ENCODE data around the gene TDRD6.
"Not testable (repeated sequence)": the region's sequence is repeated elsewhere in the genome, so short reads cannot be mapped to it uniquely, and the experiment has no call there.

Gene TDRD6

DNA sequence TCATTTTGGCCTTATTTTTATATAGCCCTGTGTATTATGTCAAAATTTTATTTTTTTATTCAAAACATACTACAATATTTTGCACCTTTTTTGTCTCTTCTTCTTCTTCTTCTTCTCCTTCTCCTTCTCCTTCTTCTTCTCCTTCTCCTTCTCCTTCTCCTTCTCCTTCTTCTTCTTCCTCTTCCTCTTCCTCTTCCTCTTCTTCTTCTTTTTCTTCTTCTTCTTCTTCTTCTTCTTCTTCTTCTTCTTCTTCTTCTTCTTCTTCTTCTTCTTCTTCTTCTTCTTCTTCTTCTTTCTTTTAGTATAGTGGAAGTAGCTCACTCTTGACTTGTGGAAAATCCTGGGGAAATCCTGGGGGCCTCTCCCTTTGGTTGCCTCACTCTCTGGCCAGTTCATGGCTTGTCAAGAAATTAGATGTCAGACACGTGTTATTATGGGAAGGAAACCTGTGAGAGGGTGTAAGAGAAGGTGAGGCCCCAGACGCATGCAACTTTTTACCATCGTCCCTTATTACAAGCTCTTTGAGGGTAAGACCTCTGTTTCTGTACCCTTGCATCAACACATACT lies 56.6 kb downstream of the TDRD6 start:
- DNase-seq (ENCODE audit: low spot score), result not testable (repeated sequence)

DNA sequence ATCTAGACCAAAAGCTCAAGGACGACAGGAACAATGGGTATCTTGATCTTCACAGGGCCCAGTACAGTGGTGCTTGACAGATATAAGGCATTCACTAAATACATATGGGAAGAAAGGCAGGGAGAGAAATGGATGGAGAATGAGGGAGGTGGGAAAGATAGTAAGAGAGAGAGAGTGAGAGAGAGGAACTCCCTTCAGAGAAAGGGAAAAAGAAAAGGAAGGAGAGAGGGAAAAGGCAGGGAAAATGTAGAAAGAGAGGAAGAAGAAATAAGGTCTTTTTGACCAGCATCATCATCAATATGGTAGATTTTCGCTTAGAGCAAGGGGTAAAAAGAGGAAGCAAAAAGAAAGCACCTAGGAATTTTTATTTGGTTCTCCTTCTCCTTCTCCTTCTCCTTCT lies 58.3 kb downstream of the TDRD6 start:
- no peak for DNase-seq (ENCODE audit: low spot score)

DNA sequence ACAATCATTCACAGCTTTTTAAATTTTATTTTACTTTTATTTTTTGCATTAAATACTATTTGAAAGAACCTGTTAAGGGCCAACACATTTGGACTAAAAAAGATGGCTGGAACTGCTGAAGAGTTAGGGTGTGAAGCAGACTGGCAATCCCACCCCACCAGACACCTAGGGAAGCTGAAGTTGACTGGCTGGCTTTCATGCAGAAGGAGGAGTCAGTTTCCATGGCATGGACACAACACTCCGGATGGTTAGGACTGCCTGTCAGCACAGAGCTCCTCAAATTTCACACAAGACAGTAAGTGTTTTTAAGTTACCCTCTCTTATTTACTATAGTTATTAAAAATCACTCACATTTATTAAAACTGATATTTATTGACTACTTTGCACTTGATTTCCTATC lies 59.0 kb downstream of the TDRD6 start, which contains the start of gene ANKRD66:
Gene ANKRD66 (plus strand): TSS at position 238 of the 400 bp plus-strand sequence. CDS start 5,016 bp downstream, outside the sequence.
- DNase-seq (ENCODE audit: low spot score), result no peak

DNA sequence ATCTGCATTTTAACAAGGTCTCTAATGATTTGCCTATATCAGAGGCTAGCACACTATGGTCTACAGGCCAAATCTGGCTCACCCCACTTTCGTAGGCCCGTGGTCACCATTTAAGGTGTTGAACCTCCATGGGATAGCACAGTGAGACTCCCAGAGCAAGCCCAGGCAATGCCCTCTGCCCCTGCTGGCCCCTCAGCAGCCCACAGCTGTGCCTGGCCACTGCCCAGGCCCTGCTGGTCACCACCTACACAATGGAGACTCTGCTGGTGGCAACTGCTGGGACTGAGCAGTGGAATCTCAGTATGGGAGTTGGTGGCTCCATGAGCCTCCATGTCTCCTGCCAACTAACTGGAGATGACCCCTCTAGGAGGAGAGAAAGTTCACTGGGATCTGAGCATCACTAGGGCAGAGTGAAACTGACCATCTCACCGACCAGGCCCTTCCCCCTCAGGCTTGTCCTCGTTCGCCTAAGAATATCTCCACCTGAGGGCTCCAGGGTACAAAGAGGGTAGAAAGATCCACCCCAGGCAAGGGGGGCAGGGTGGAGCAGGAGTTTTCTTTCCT lies 61.3 kb downstream of the TDRD6 start:
- DNase-seq (ENCODE audit: low spot score), result no peak

DNA sequence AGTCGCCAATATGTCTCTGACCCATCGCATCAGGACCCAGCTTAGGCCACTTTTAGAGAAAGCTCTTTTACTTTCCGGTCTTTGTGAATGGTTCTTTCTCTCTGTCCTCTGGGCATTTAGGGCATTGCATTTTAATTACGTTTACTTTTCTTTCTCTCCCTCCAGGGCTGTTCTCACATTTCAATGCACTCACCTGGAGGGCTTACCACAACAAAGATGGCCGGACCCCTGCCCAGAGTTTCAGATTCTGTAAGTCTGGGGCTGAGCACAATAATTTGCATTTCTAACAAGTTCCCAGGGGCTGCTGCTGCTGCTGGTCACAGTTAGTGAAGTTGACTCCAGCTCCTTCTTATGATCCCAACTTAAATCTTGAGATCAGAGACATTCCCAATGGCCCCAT lies 62.0 kb downstream of the TDRD6 start:
- no peak for DNase-seq (ENCODE audit: low spot score)

DNA sequence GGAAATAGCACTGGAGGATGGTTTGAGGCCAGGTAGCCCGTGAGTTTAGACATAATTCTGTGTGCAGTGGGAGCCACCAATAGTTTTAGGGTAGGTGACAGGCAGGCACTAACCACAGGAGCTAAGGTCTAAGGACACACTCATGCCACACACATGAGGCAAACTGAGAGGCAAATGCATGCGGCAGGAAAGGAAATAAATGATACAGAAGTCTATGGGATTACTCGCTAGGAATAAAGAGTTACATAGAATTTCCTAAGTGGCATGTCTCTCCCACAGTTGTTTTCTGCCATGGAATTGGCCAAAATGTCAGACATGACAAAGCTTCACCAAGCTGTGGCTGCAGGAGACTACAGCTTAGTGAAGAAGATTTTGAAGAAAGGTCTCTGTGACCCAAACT lies 64.0 kb downstream of the TDRD6 start:
- no peak for DNase-seq (ENCODE audit: low spot score)

Data from AG20443 (cell line).